Kidney (tissue), 14 donors: ENCODE measurements around the gene COIL. TPM values are rescaled to one million over a fixed set of nuclear protein-coding genes. Genes with fewer than 3 reads are reported as not detected.

Experiments
- DNase-seq, 5 donors: peaks; one replicate each; pipeline ENCODE4 v3.0.0-alpha.2; 2013 to 2020
- FAIRE-seq: peaks from 2 replicates; lab custom pipeline; 2012; peaks lifted over from hg19 to GRCh38; lab: Jason Lieb, UNC
- H3K27ac ChIP-seq, 2 donors: one replicate each; pipeline ENCODE4 v1.7.0; 2013; ENCODE audit warnings: low read depth in 2 of 2, low read length in 2 of 2, inconsistent platforms in 1 of 2
- H3K27me3 ChIP-seq: one replicate; pipeline ENCODE4 v1.7.1; 2013; ENCODE audit warnings: low read length, inconsistent platforms; ENCODE audit not compliant: control insufficient read depth, insufficient read depth
- H3K36me3 ChIP-seq, 3 donors: one replicate each; pipeline versions ENCODE4 v1.7.0 to v1.7.1; 2013; ENCODE audit warnings: low read length in 3 of 3, control low read depth in 1 of 3, inconsistent platforms in 1 of 3; ENCODE audit not compliant: insufficient read depth in 3 of 3, control insufficient read depth in 2 of 3
- H3K4me1 ChIP-seq, 3 donors: one replicate each; pipeline versions ENCODE4 v1.7.0 to v1.7.1; 2013; ENCODE audit warnings: low read length in 3 of 3, inconsistent platforms in 1 of 3, low read depth in 1 of 3; ENCODE audit not compliant: control insufficient read depth in 2 of 3, insufficient read depth in 2 of 3
- H3K4me3 ChIP-seq, 3 donors: one replicate each; pipeline versions ENCODE4 v1.7.0 to v1.8.1; 2013; ENCODE audit warnings: low read length in 3 of 3, control low read depth in 1 of 3, inconsistent platforms in 1 of 3
- H3K9ac ChIP-seq, 3 donors: one replicate each; pipeline versions ENCODE4 v1.7.0 to v1.7.1; 2013; ENCODE audit warnings: low read length in 3 of 3, control low read depth in 1 of 3, inconsistent platforms in 1 of 3
- H3K9me3 ChIP-seq, 3 donors: one replicate each; pipeline versions ENCODE4 v1.7.0 to v1.7.1; 2013; ENCODE audit warnings: low read length in 3 of 3, control low read depth in 1 of 3, inconsistent platforms in 1 of 3; ENCODE audit not compliant: control insufficient read depth in 2 of 3, insufficient read depth in 1 of 3
- intact Hi-C: fragments of 100-400 bp; cut with DNase I; formaldehyde crosslinking; loops from one replicate; pipeline ENCODE4 v1.11.1; 2022
- polyA plus RNA-seq: library from polyadenylated mRNA; stranded (reverse); fragments of 350-450 nt; fragmentation: Illumina TruSeq; extraction: RNeasy Lipid Tissue Mini Kit (QIAGEN cat#74804); gene quantifications from one replicate; pipeline ENCODE4 v1.2.3, GENCODE V29; 2014; ENCODE audit warnings: low read depth, low replicate concordance; ENCODE audit not compliant: insufficient read depth
- total RNA-seq: library from RNA; stranded (reverse); fragmentation: NEBNext Ultra II Directional; extraction: Animal tissue kit (Norgen Biotek cat#: 25700); gene quantifications from one replicate; pipeline ENCODE4 v1.2.1, GENCODE V29; 2021
- TF ChIP-seq, protein P1 (sequence below): IDR thresholded peaks from 3 replicates; pipeline ENCODE4 v1.5.1; 2012; ENCODE audit warnings: mild to moderate bottlenecking, moderate library complexity, borderline replicate concordance; ENCODE audit not compliant: insufficient read depth; ENCODE audit errors: extremely low read depth
- donor health status: control.
- donor health status: control.
- donor health status: control.
- donor health status: control.
- donor health status: control.
- donor health status: DM: yes; HTN: yes; CAD: no.
- donor health status: Normal renal cell carcinoma (clear cell type).

The COIL gene
- total and polyA plus RNA-seq, 2 donors from 2014 or later: 8.6 to 14.2 TPM

DNA sequence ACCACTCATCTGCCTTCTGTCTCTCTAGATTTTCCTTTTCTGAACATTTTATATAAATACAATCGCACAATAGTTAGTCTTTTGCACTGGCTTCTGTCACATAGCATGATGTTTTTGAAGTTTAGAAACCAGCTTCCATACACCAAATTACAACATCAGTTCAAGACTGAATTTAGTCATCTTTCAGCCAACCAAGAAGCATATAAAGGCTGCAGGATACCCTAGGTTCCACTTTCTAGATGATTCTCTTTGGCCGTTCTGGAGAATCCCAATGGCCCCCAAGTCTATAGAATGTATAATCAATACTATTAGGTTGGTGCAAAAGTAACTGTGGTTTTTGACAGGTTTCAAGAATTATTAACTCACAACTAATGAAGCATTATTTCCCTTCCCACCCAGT, 36.5 kb upstream of the COIL start:
- TF ChIP-seq, protein P1, sequence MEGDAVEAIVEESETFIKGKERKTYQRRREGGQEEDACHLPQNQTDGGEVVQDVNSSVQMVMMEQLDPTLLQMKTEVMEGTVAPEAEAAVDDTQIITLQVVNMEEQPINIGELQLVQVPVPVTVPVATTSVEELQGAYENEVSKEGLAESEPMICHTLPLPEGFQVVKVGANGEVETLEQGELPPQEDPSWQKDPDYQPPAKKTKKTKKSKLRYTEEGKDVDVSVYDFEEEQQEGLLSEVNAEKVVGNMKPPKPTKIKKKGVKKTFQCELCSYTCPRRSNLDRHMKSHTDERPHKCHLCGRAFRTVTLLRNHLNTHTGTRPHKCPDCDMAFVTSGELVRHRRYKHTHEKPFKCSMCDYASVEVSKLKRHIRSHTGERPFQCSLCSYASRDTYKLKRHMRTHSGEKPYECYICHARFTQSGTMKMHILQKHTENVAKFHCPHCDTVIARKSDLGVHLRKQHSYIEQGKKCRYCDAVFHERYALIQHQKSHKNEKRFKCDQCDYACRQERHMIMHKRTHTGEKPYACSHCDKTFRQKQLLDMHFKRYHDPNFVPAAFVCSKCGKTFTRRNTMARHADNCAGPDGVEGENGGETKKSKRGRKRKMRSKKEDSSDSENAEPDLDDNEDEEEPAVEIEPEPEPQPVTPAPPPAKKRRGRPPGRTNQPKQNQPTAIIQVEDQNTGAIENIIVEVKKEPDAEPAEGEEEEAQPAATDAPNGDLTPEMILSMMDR: no peak

DNA sequence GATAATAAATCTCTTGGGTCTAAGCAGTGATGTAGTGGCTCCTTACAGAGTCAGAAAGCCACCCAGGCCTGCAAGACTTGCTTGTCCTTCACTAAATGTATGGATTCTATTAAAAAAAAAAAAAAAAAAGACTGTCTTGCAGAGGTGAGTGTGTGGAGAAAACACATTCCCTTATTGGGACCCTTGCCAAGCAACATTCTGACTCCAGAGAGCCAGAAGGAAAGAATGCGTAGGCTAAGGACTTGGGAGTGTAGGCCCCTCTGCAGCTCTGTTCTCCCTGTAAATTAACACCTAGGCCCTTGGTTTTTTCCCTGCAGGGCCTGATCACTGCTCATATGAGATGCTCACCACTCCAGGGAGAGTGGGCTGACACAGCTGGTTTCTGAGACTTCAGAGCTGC, 34.9 kb upstream of the COIL start:
- TF ChIP-seq, protein P1: no peak
- Histone ChIP-seq H3K9ac (no peak overlapping the region), H3K4me1 (no peaks in the 10 kb centered on the region), H3K27ac (no peak overlapping the region), H3K27me3 (no peaks in the 10 kb centered on the region), H3K36me3 (peaks cover 0 to 19% (median 18%) of the 10 kb centered on the region in 3 donors), H3K9me3 (no peaks in the 10 kb centered on the region), H3K4me3 (no peak overlapping the region)
- peak in 2 of 5 donors; percentile 36 to 76 for DNase-seq
- no peak for FAIRE-seq
- intact Hi-C loops: no loop called here

More for the DNA sequence above, 36.5 kb upstream of the COIL start:
- H3K9ac ChIP-seq: no peak overlapping the region
- no peak overlapping the region for H3K27ac ChIP-seq
- intact Hi-C loops: no loop called here
- H3K4me1 ChIP-seq: no peaks in the 10 kb centered on the region
- peaks cover 0 to 25% (median 14%) of the 10 kb centered on the region in 3 donors for H3K36me3 ChIP-seq
- no peaks in the 10 kb centered on the region for H3K27me3 ChIP-seq
- H3K9me3 ChIP-seq: no peaks in the 10 kb centered on the region
- FAIRE-seq (no peak), DNase-seq (no peak)
- no peak overlapping the region for H3K4me3 ChIP-seq

DNA sequence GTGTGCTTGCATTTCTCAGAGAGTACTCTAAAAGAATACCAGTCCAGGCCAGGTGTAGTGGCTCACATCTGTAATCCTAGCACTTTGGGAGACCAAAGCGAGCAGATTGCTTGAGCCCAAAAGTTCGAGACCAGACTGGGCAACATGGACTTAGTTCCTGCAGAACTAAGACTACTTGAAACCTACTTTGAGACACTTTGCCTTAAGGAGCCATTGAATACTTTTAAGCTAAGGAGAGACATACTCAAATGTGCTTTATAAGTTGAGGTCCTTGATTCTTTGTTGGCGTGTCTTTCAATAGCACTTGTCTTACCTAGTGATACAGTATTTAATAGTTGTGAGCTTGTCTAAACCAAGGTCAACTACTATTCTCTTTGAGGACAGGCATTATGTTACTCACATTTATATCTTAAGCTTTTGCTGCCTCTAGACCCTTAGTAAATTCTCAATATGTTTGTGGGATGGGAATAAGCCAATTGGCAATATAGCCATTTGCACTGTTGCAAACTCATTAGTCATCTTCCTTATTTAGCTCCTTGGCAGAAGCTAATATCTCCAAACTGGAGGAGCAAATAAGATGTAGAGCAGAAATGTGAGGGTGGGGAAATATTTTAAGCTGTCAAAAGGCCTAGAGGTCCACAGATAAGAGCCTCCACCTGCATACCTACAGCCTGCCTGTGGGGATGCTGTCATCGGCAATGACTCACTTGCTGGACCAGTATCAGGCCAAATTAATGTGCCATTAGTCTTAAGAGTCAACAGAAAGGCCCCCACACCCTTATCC, 33.4 kb upstream of the COIL start:
- Histone ChIP-seq H3K9me3 (no peaks in the 10 kb centered on the region), H3K4me1 (no peaks in the 10 kb centered on the region), H3K27ac (no peak overlapping the region), H3K9ac (no peak overlapping the region), H3K4me3 (no peak overlapping the region), H3K36me3 (peaks cover 0 to 19% (median 18%) of the 10 kb centered on the region in 3 donors), H3K27me3 (no peaks in the 10 kb centered on the region)
- no peak for FAIRE-seq
- TF ChIP-seq, protein P1: no peak
- DNase-seq: no peak
- intact Hi-C loops: no loop called here
